K562 (cell line): ENCODE data around the gene ACP5. TPM values are rescaled to one million over a fixed set of nuclear protein-coding genes. Genes with fewer than 3 reads are reported as not detected.

ENCODE experiments used
- CREB1 ChIP-seq, 2 experiments: sonication (generic) in 1 of 2; formaldehyde crosslinking in 1 of 2; IDR thresholded peaks; 2 replicates each; pipeline versions ENCODE4 v1.6.1 to v1.8.0; 2012 to 2022; ENCODE audit warnings: inconsistent platforms in 1 of 2, mild to moderate bottlenecking in 1 of 2, missing genetic modification reagents in 1 of 2, moderate library complexity in 1 of 2
- E2F3 ChIP-seq: fragments of 250-450 bp; sonication (Bioruptor Pico); IDR thresholded peaks from 2 replicates; pipeline ENCODE4 v1.4.0; 2020; ENCODE audit warnings: mild to moderate bottlenecking
- EP300 ChIP-seq: IDR thresholded peaks from 2 replicates; pipeline ENCODE4 v1.6.1; 2012; ENCODE audit warnings: low read length, improper control_type of control experiment
- GTF2A2 ChIP-seq: IDR thresholded peaks from 2 replicates; pipeline ENCODE4 v1.6.1; 2016; ENCODE audit warnings: mild to moderate bottlenecking, missing genetic modification characterization, missing compliant biosample characterization
- HCFC1 ChIP-seq: IDR thresholded peaks from 2 replicates; pipeline ENCODE4 v1.6.1; 2012; ENCODE audit warnings: low read depth, low read length, improper control_type of control experiment
- HEY1 ChIP-seq: fragments of 250-450 bp; sonication (Bioruptor Pico); IDR thresholded peaks from 2 replicates; pipeline ENCODE4 v1.5.0; 2020; ENCODE audit warnings: mild to moderate bottlenecking, moderate library complexity, borderline replicate concordance
- KLF6 ChIP-seq: fragments of 250-450 bp; sonication (Bioruptor Pico); IDR thresholded peaks from 2 replicates; pipeline ENCODE4 v1.4.0; 2020; ENCODE audit warnings: mild to moderate bottlenecking, moderate library complexity, borderline replicate concordance
- PYGO2 ChIP-seq: fragments of 450-650 bp; IDR thresholded peaks from 2 replicates; pipeline ENCODE4 v1.6.1; 2016; ENCODE audit warnings: mild to moderate bottlenecking, missing genetic modification characterization, moderate library complexity, missing compliant biosample characterization
- TEAD2 ChIP-seq: fragments of 450-650 bp; IDR thresholded peaks from 2 replicates; pipeline ENCODE4 v1.6.1; 2016; ENCODE audit warnings: missing genetic modification characterization, control low read depth, missing compliant biosample characterization
- ZBTB8A ChIP-seq: fragments of 450-650 bp; IDR thresholded peaks from 2 replicates; pipeline ENCODE4 v1.6.1; 2018; ENCODE audit warnings: mild to moderate bottlenecking, moderate library complexity; ENCODE audit not compliant: partially characterized antibody
- ZC3H11A ChIP-seq: IDR thresholded peaks from 2 replicates; pipeline ENCODE4 v1.6.1; 2012; ENCODE audit warnings: low read depth, low read length, improper control_type of control experiment
- ZNF280B ChIP-seq: fragments of 250-450 bp; sonication (Bioruptor Pico); IDR thresholded peaks from 2 replicates; pipeline ENCODE4 v1.5.1; 2021; ENCODE audit warnings: mild to moderate bottlenecking
- ZNF57 ChIP-seq: fragments of 450-650 bp; formaldehyde crosslinking; IDR thresholded peaks from 2 replicates; pipeline ENCODE4 v1.4.0; 2020; ENCODE audit warnings: mild to moderate bottlenecking, moderate library complexity
- ZNF589 ChIP-seq: fragments of 200-800 bp; sonication (Bioruptor generic); IDR thresholded peaks from 2 replicates; pipeline ENCODE4 v1.6.1; 2016; ENCODE audit warnings: low read depth, missing genetic modification characterization, missing compliant biosample characterization
- ZNF699 ChIP-seq: fragments of 250-450 bp; sonication (Bioruptor Pico); IDR thresholded peaks from 2 replicates; pipeline ENCODE4 v1.8.0; 2021; ENCODE audit warnings: mild to moderate bottlenecking, moderate library complexity; ENCODE audit not compliant: insufficient replicate concordance
- polyA plus RNA-seq, 8 experiments: library from polyadenylated mRNA; depleted of rRNA in 4 of 8; stranded (reverse) in 5 of 8; unstranded in 3 of 8; fragments of >200 nt; fragmentation: Nextera tagmentation in 2 of 8; fragmentation: Illumina TruSeq in 1 of 8; extraction: Ambion mirVana in 2 of 8; extraction: Trizol in 1 of 8; gene quantifications; 2 replicates each; pipeline versions ENCODE4 v1.2.1 to v1.2.3, GENCODE V29; 2011 to 2014; ENCODE audit warnings: inconsistent platforms in 1 of 8, missing spikeins in 1 of 8
- total RNA-seq, 7 experiments: library from RNA; depleted of rRNA in 6 of 7; stranded (reverse); fragments of >200 nt in 6 of 7; fragmentation: Illumina TruSeq in 2 of 7; extraction: Trizol in 2 of 7; gene quantifications; 2 replicates each; pipeline versions ENCODE4 v1.2.1 to v1.2.3, GENCODE V29; 2011 to 2021; ENCODE audit warnings: low replicate concordance in 1 of 7
- TF ChIP-seq, protein P1 (sequence below): fragments of 450-650 bp; IDR thresholded peaks from 2 replicates; pipeline ENCODE4 v1.6.1; 2016; ENCODE audit warnings: mild to moderate bottlenecking, moderate library complexity

Gene ACP5
- total and polyA plus RNA-seq, 9 of the 15 experiments (the other 6 are each of a cell fraction or from before 2014, with no cell fraction given) = 0.06 to 1.1 (median 0.31) TPM; not detected in 1

- TF ChIP-seq PYGO2 (tag) (no peak), KLF6 (CRISPR knock-in tag) (no peak), GTF2A2 (no peak), CREB1 (IDR thresholded peaks at IDR 0.05) (no peak; the same call in 1 of the 2 replicates), CREB1 (CRISPR knock-in tag; IDR thresholded peaks at IDR 0.05) (0 out of 2 replicates have a peak, but pooled peaks have one; percentile 13), TEAD2 (tag) (no peak), ZNF280B (no peak), HCFC1 (no peak), E2F3 (CRISPR knock-in tag) (no peak), ZNF57 (CRISPR knock-in tag) (no peak), HEY1 (CRISPR knock-in tag) (no peak), ZC3H11A (no peak), ZNF699 (CRISPR knock-in tag) (no peak), ZNF589 (CRISPR knock-in tag) (peak; percentile 64; the same call in 1 of the 2 replicates), ZBTB8A (no peak), EP300 (peak; percentile 98)
- TF ChIP-seq, protein P1, sequence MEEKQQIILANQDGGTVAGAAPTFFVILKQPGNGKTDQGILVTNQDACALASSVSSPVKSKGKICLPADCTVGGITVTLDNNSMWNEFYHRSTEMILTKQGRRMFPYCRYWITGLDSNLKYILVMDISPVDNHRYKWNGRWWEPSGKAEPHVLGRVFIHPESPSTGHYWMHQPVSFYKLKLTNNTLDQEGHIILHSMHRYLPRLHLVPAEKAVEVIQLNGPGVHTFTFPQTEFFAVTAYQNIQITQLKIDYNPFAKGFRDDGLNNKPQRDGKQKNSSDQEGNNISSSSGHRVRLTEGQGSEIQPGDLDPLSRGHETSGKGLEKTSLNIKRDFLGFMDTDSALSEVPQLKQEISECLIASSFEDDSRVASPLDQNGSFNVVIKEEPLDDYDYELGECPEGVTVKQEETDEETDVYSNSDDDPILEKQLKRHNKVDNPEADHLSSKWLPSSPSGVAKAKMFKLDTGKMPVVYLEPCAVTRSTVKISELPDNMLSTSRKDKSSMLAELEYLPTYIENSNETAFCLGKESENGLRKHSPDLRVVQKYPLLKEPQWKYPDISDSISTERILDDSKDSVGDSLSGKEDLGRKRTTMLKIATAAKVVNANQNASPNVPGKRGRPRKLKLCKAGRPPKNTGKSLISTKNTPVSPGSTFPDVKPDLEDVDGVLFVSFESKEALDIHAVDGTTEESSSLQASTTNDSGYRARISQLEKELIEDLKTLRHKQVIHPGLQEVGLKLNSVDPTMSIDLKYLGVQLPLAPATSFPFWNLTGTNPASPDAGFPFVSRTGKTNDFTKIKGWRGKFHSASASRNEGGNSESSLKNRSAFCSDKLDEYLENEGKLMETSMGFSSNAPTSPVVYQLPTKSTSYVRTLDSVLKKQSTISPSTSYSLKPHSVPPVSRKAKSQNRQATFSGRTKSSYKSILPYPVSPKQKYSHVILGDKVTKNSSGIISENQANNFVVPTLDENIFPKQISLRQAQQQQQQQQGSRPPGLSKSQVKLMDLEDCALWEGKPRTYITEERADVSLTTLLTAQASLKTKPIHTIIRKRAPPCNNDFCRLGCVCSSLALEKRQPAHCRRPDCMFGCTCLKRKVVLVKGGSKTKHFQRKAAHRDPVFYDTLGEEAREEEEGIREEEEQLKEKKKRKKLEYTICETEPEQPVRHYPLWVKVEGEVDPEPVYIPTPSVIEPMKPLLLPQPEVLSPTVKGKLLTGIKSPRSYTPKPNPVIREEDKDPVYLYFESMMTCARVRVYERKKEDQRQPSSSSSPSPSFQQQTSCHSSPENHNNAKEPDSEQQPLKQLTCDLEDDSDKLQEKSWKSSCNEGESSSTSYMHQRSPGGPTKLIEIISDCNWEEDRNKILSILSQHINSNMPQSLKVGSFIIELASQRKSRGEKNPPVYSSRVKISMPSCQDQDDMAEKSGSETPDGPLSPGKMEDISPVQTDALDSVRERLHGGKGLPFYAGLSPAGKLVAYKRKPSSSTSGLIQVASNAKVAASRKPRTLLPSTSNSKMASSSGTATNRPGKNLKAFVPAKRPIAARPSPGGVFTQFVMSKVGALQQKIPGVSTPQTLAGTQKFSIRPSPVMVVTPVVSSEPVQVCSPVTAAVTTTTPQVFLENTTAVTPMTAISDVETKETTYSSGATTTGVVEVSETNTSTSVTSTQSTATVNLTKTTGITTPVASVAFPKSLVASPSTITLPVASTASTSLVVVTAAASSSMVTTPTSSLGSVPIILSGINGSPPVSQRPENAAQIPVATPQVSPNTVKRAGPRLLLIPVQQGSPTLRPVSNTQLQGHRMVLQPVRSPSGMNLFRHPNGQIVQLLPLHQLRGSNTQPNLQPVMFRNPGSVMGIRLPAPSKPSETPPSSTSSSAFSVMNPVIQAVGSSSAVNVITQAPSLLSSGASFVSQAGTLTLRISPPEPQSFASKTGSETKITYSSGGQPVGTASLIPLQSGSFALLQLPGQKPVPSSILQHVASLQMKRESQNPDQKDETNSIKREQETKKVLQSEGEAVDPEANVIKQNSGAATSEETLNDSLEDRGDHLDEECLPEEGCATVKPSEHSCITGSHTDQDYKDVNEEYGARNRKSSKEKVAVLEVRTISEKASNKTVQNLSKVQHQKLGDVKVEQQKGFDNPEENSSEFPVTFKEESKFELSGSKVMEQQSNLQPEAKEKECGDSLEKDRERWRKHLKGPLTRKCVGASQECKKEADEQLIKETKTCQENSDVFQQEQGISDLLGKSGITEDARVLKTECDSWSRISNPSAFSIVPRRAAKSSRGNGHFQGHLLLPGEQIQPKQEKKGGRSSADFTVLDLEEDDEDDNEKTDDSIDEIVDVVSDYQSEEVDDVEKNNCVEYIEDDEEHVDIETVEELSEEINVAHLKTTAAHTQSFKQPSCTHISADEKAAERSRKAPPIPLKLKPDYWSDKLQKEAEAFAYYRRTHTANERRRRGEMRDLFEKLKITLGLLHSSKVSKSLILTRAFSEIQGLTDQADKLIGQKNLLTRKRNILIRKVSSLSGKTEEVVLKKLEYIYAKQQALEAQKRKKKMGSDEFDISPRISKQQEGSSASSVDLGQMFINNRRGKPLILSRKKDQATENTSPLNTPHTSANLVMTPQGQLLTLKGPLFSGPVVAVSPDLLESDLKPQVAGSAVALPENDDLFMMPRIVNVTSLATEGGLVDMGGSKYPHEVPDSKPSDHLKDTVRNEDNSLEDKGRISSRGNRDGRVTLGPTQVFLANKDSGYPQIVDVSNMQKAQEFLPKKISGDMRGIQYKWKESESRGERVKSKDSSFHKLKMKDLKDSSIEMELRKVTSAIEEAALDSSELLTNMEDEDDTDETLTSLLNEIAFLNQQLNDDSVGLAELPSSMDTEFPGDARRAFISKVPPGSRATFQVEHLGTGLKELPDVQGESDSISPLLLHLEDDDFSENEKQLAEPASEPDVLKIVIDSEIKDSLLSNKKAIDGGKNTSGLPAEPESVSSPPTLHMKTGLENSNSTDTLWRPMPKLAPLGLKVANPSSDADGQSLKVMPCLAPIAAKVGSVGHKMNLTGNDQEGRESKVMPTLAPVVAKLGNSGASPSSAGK = no peak; the same call in 1 of the 2 replicates
These were observed 16.9 kb downstream of the ACP5 start (continued) for GRCh38 chr19:11560404-11561051.
